Mesendoderm (in vitro differentiated cells): ENCODE results near the gene LENG1. TPM values are rescaled to one million over a fixed set of nuclear protein-coding genes. Genes with fewer than 3 reads are reported as not detected.
"Not testable (repeated sequence)": the region's sequence is repeated elsewhere in the genome, so short reads cannot be mapped to it uniquely, and the experiment has no call there.

Experiments
- DNase-seq: peaks from one replicate; pipeline ENCODE4 v3.0.0; 2013
- H2AK5ac ChIP-seq: 2 replicates; pipeline ENCODE4 v1.6.1; 2013; ENCODE audit warnings: low read length, inconsistent platforms
- H2BK120ac ChIP-seq: 2 replicates; pipeline ENCODE4 v1.6.1; 2013; ENCODE audit warnings: low read depth, mild to moderate bottlenecking, low read length, moderate library complexity, mixed read lengths
- H2BK15ac ChIP-seq: replicated peaks from 2 replicates; pipeline ENCODE4 v1.6.1; 2013; ENCODE audit warnings: low read depth, mild to moderate bottlenecking, moderate library complexity
- H2BK5ac ChIP-seq: 2 replicates; pipeline ENCODE4 v1.6.1; 2013; ENCODE audit warnings: low read length, inconsistent platforms
- H3K18ac ChIP-seq: 2 replicates; pipeline ENCODE4 v1.6.1; 2013; ENCODE audit warnings: mild to moderate bottlenecking, low read length, mixed read lengths
- H3K23ac ChIP-seq: one replicate; pipeline ENCODE4 v1.6.1; 2013; ENCODE audit warnings: low read length
- H3K27ac ChIP-seq: 2 replicates; pipeline ENCODE4 v1.5.1; 2013; ENCODE audit warnings: low read depth, mild to moderate bottlenecking, inconsistent platforms, low read length, moderate library complexity
- H3K27me3 ChIP-seq: 2 replicates; pipeline ENCODE4 v1.6.1; 2013; ENCODE audit warnings: low read length, control low read depth, mild to moderate bottlenecking, inconsistent platforms; ENCODE audit not compliant: insufficient read depth, poor library complexity
- H3K36me3 ChIP-seq: 2 replicates; pipeline ENCODE4 v1.6.1; 2013; ENCODE audit warnings: low read length, inconsistent platforms; ENCODE audit not compliant: control insufficient read depth, insufficient read depth
- H3K4ac ChIP-seq: one replicate; pipeline ENCODE4 v1.6.1; 2013; ENCODE audit warnings: low read depth, mild to moderate bottlenecking, low read length, moderate library complexity
- H3K4me1 ChIP-seq: 2 replicates; pipeline ENCODE4 v1.6.1; 2013; ENCODE audit warnings: low read depth, low read length, inconsistent platforms; ENCODE audit not compliant: control insufficient read depth
- H3K4me2 ChIP-seq: 2 replicates; pipeline ENCODE4 v1.6.1; 2013; ENCODE audit warnings: low read length
- H3K4me3 ChIP-seq: 2 replicates; pipeline ENCODE4 v1.5.1; 2013; ENCODE audit warnings: mild to moderate bottlenecking, low read length
- H3K56ac ChIP-seq: one replicate; pipeline ENCODE4 v1.6.1; 2013; ENCODE audit warnings: low read length
- H3K79me1 ChIP-seq: 2 replicates; pipeline ENCODE4 v1.6.1; 2013; ENCODE audit warnings: low read length, inconsistent platforms
- H3K79me2 ChIP-seq: 2 replicates; pipeline ENCODE4 v1.6.1; 2013; ENCODE audit warnings: mild to moderate bottlenecking, low read length; ENCODE audit not compliant: control insufficient read depth, insufficient read depth
- H3K9ac ChIP-seq: 2 replicates; pipeline ENCODE4 v1.6.1; 2013; ENCODE audit warnings: low read length, inconsistent platforms
- H4K5ac ChIP-seq: one replicate; pipeline ENCODE4 v1.6.1; 2013; ENCODE audit warnings: low read length
- H4K8ac ChIP-seq: one replicate; pipeline ENCODE4 v1.6.1; 2013; ENCODE audit warnings: low read depth, mild to moderate bottlenecking, control low read depth, low read length, moderate library complexity
- WGBS: extraction: QIAGEN DNeasy Blood & Tissue Kit; methylation state at CpG from one replicate; pipeline ENCODE4 v1.1.7; 2013; ENCODE audit warnings: low lambda C conversion rate, missing lambda C conversion rate; ENCODE audit not compliant: insufficient coverage; ENCODE audit errors: extremely low coverage; 5-methylcytosine and 5-hydroxymethylcytosine counted together
- polyA plus RNA-seq, 2 experiments: library from polyadenylated mRNA; stranded (reverse); fragments of 200-250 nt; gene quantifications; one replicate each; pipeline ENCODE4 v1.2.3, GENCODE V29; 2013

The LENG1 gene
- 5.4 TPM for polyA plus RNA-seq (2013, experiment 1 of 2)
- 5.2 TPM for polyA plus RNA-seq (2013, experiment 2 of 2)

DNA sequence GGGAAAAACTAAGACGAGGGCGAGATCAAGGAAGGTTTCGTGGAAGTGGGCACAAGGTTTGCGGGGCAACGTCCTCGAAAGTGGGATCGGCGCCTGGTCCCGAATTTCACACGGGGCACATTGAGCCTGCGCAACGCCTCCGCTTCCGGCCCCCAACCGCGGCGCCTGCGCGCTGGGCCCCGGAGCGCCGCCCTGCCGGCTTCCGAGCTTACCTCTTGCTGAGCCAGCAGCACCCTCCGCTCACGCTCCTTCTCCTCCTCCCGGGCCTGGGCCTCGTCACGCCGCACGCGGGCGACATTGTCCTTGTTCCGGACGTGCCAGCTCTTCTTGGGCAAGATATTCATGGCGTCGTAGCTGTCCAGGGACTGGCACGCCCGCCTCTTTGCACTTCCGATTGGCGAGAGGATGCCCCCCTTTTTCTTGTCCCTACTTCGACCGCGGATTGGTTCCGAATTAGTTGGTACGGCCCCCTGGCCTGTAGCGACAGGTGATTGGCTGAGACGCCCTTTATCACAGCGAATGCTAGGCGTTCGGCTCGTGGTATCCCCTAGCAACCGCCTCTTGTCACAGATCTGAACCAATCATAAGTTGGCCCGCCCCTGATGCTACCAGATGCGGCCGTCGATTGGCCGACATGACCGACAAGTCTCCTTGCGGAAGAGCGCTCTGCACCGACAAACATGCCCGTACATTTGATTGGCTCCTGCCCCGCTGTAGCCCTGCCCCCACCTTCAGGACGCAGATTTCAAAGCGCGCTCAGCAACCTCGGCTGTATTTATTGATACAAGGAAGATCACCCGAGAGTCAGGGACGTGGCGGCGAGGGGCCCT lies at the start of gene LENG1:
Gene LENG1 (minus strand): TSS at position 370 of the 830 bp plus-strand sequence. CDS start 26 bp downstream, at position 344.
- WGBS = no CpG with 5 or more reads among the region's 72 CpGs
- Histone ChIP-seq H3K23ac (peak within 1 kb of the TSS; percentile 17), H3K4me1 (peaks cover 3% of the 10 kb centered on the region), H3K36me3 (peaks cover 11% of the 10 kb centered on the region), H2BK120ac (no peak within 1 kb of the TSS), H4K5ac (no peak within 1 kb of the TSS), H3K4me3 (peak within 1 kb of the TSS; percentile 87), H3K27me3 (no peaks in the 10 kb centered on the region), H3K4me2 (peak within 1 kb of the TSS; percentile 97), H2BK5ac (peak within 1 kb of the TSS; percentile 98), H4K8ac (no peak within 1 kb of the TSS), H3K56ac (peak within 1 kb of the TSS; percentile 99), H3K18ac (peak within 1 kb of the TSS; percentile 13), H2AK5ac (no peak within 1 kb of the TSS), H3K27ac (peak within 1 kb of the TSS; percentile 84), H3K79me2 (no peaks in the 10 kb centered on the region), H3K79me1 (peaks cover 2% of the 10 kb centered on the region), H3K9ac (peak within 1 kb of the TSS; percentile 94), H2BK15ac (no peak within 1 kb of the TSS), H3K4ac (no peak within 1 kb of the TSS)
- DNase-seq = peak; percentile 100

DNA sequence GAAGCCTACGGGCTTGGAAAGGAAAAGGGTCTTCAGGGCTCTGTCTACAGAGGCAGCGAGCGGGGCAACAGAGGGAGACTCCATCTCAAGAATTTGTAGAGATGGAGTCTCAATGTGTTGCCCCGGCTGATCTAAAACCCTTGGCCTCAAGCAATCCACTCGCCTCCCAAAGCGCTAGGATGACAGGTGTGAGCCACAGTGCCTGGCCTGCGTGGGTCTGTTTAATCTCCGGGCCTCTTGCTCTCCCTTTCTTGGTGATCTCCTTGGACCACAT lies 49.2 kb upstream of the LENG1 start:
- Histone ChIP-seq H3K56ac (no peak overlapping the region), H3K9ac (no peak overlapping the region), H4K8ac (no peak overlapping the region), H4K5ac (no peak overlapping the region), H2BK5ac (no peak overlapping the region), H3K27me3 (no peaks in the 10 kb centered on the region), H2BK15ac (no peak overlapping the region), H3K4ac (no peak overlapping the region), H3K36me3 (peaks cover 29% of the 10 kb centered on the region), H3K27ac (no peak overlapping the region), H3K4me3 (no peak overlapping the region), H3K4me2 (no peak overlapping the region), H3K23ac (no peak overlapping the region), H3K18ac (no peak overlapping the region), H2AK5ac (no peak overlapping the region), H2BK120ac (no peak overlapping the region), H3K4me1 (no peaks in the 10 kb centered on the region), H3K79me1 (peaks cover 19% of the 10 kb centered on the region), H3K79me2 (peaks cover 37% of the 10 kb centered on the region)
- DNase-seq = peak; percentile 34
- WGBS = no CpG with 5 or more reads among the region's 8 CpGs

DNA sequence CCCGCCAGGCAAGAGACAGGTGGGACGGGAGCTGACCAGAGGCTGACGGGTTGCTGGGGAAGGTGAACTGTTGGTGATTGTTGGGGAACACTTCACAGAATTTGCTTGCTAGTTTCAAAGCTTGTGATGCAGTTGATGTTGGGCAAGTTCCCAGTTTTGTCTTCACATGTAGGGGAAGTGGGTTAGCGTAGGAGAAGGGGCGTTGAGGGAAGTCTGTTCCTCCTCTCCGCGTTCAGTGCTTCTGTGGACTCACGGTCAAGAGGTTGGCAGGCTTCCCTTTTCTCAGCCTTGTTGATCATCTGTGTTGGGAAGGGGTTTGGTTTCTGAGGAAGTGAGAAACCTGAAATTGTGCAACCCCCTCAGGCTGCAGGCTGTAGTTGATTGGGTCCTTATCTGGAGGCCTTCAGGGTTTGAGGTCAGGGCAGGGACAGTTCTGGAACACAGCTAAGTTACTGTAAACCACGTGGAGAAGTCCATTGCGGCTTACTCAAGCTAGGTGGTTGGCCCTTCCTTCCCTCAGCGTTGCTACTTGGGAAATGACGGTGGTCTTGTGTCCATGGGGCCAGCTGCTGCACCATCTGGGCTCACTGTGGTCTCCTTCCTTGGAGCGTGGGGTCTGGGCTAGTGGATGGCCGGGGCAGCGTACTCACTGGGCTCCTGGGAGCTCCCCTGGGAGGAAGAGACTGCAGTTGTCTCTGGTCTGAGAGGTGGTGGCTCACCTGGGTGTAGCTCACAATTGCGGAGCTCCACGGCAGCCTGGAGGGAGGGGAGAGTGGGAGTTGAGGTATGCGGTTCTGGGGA lies 48.7 kb upstream of the LENG1 start:
- H3K27ac ChIP-seq = no peak overlapping the region
- peak; percentile 42 for DNase-seq

DNA sequence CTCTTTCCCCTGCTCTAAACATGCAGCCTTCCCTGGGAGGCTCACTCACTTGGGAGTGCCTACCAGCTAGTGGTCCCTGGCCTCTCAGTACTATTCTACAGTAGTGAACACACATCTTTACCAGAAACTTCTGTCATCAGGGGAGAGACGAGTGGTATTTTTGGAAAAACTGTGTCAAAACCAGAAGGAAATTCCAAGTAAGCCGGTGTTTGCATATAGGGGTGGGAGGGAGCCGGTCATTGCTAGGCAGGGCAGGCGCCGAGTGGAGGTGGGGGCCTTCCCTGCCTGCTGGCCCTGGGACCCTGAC lies 48.1 kb upstream of the LENG1 start:
- Histone ChIP-seq H3K36me3 (peaks cover 35% of the 10 kb centered on the region), H2BK5ac (no peak overlapping the region), H3K23ac (no peak overlapping the region), H2BK15ac (no peak overlapping the region), H3K4me2 (no peak overlapping the region), H3K79me2 (peaks cover 48% of the 10 kb centered on the region), H3K4me1 (peaks cover 3% of the 10 kb centered on the region), H3K56ac (no peak overlapping the region), H2BK120ac (no peak overlapping the region), H3K27me3 (no peaks in the 10 kb centered on the region), H4K5ac (no peak overlapping the region), H4K8ac (no peak overlapping the region), H2AK5ac (no peak overlapping the region), H3K27ac (no peak overlapping the region), H3K9ac (no peak overlapping the region), H3K18ac (no peak overlapping the region), H3K4me3 (no peak overlapping the region), H3K4ac (no peak overlapping the region), H3K79me1 (peaks cover 19% of the 10 kb centered on the region)
- WGBS = no CpG with 5 or more reads among the region's 5 CpGs
- DNase-seq = no peak

More for the DNA sequence above, 48.7 kb upstream of the LENG1 start:
- Histone ChIP-seq H3K36me3 (peaks cover 31% of the 10 kb centered on the region), H2BK120ac (no peak overlapping the region), H2AK5ac (no peak overlapping the region), H3K4me3 (no peak overlapping the region), H3K4me2 (no peak overlapping the region), H2BK5ac (no peak overlapping the region), H3K18ac (no peak overlapping the region), H3K56ac (no peak overlapping the region), H3K23ac (no peak overlapping the region), H3K9ac (no peak overlapping the region), H3K79me1 (peaks cover 19% of the 10 kb centered on the region), H3K27me3 (no peaks in the 10 kb centered on the region), H3K4me1 (no peaks in the 10 kb centered on the region), H2BK15ac (no peak overlapping the region), H4K5ac (no peak overlapping the region), H4K8ac (no peak overlapping the region), H3K4ac (no peak overlapping the region), H3K79me2 (peaks cover 42% of the 10 kb centered on the region)
- no CpG with 5 or more reads among the region's 18 CpGs for WGBS

DNA sequence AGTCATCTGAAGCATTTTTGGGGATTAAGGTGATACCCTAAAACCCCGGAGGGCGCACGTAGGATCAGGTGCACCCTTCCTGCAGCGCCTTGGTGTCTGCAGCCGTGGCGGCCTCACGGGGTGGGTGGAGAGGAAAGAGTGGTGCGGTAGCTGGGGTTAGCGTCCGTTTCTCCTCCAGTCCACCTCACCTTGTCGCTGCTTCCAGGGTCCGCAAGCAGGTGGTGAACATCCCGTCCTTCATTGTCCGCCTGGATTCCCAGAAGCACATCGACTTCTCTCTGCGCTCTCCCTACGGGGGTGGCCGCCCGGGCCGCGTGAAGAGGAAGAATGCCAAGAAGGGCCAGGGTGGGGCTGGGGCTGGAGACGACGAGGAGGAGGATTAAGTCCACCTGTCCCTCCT lies 47.7 kb upstream of the LENG1 start:
- peaks cover 19% of the 10 kb centered on the region for H3K79me1 ChIP-seq
- not testable (repeated sequence) for H2BK15ac ChIP-seq
- H3K36me3 ChIP-seq = peaks cover 40% of the 10 kb centered on the region

More for the DNA sequence above, 47.7 kb upstream of the LENG1 start:
- H3K4ac ChIP-seq, H4K5ac ChIP-seq, H3K23ac ChIP-seq, H3K4me2 ChIP-seq, H2BK120ac ChIP-seq, H3K27ac ChIP-seq, H2BK5ac ChIP-seq, H3K4me1 ChIP-seq, H3K27me3 ChIP-seq, DNase-seq, H3K18ac ChIP-seq, H3K9ac ChIP-seq, H2AK5ac ChIP-seq, H3K4me3 ChIP-seq, H3K56ac ChIP-seq, H4K8ac ChIP-seq: not testable (repeated sequence)
- H3K79me2 ChIP-seq = peaks cover 52% of the 10 kb centered on the region
- no CpG with 5 or more reads among the region's 23 CpGs for WGBS
